ENCODE measurements around the gene SLC39A8. TPM values are rescaled to one million over a fixed set of nuclear protein-coding genes. Genes with fewer than 3 reads are reported as not detected.

SLC39A8 gene
- total and polyA plus RNA-seq, 7 donors, result 3.2 to 44.5 (median 7.7) TPM

- Histone ChIP-seq H3K36me3 (no peaks in the 10 kb centered on the region), H3K9me3 (no peaks in the 10 kb centered on the region), H3K27me3 (no peaks in the 10 kb centered on the region), H3K4me1 (peaks cover 0 to 16% (median 10%) of the 10 kb centered on the region in 4 donors), H3K27ac (no peak overlapping the region), H3K4me3 (no peak overlapping the region)
- DNase-seq, result no peak
- no peak for TF ChIP-seq POLR2AphosphoS5 (IDR thresholded peaks at IDR 0.05)
- TF ChIP-seq POLR2A (IDR thresholded peaks at IDR 0.05), result no peak
- TF ChIP-seq CTCF (IDR thresholded peaks at IDR 0.05), result no peak
- no peak for TF ChIP-seq EP300 (IDR thresholded peaks at IDR 0.05)
- WGBS, 2 donors, result 41 to 65% methylated on average over 3 of the region's 3 CpGs
- intact Hi-C loops (cut with DNase I), result no loop called here
Observed at GRCh38 chr4:102342404-102343074, 2.7 kb downstream of the SLC39A8 start.

- no peak for DNase-seq
- H3K4me3 ChIP-seq, result no peak overlapping the region
- peaks cover 0 to 16% (median 10%) of the 10 kb centered on the region in 4 donors for H3K4me1 ChIP-seq
- no peaks in the 10 kb centered on the region for H3K27me3 ChIP-seq
- no peak overlapping the region for H3K27ac ChIP-seq
- no peaks in the 10 kb centered on the region for H3K9me3 ChIP-seq
- intact Hi-C loops (cut with DNase I), result no loop called here
- TF ChIP-seq CTCF (IDR thresholded peaks at IDR 0.05), result no peak
- no peak for TF ChIP-seq EP300 (IDR thresholded peaks at IDR 0.05)
- TF ChIP-seq POLR2A (IDR thresholded peaks at IDR 0.05), result no peak
- TF ChIP-seq POLR2AphosphoS5 (IDR thresholded peaks at IDR 0.05), result no peak
- H3K36me3 ChIP-seq, result no peaks in the 10 kb centered on the region
Observed at GRCh38 chr4:102341201-102341600, 4.1 kb downstream of the SLC39A8 start.

GRCh38 chr4:102339018-102339417 lies 6.3 kb downstream of the SLC39A8 start:
- H3K4me1 ChIP-seq, result peaks cover 0 to 5% (median 2%) of the 10 kb centered on the region in 4 donors
- H3K36me3 ChIP-seq, result no peaks in the 10 kb centered on the region
- TF ChIP-seq EP300 (IDR thresholded peaks at IDR 0.05) (no peak), POLR2AphosphoS5 (IDR thresholded peaks at IDR 0.05) (no peak), CTCF (IDR thresholded peaks at IDR 0.05) (no peak), POLR2A (IDR thresholded peaks at IDR 0.05) (no peak)
- DNase-seq, result no peak
- 47 to 80% methylated on average over 1 of the region's 1 CpG for WGBS, 2 donors
- H3K4me3 ChIP-seq, result no peak overlapping the region
- no peak overlapping the region for H3K27ac ChIP-seq
- no peaks in the 10 kb centered on the region for H3K9me3 ChIP-seq
- intact Hi-C loops (cut with DNase I), result no loop called here
- H3K27me3 ChIP-seq, result no peaks in the 10 kb centered on the region

- Histone ChIP-seq H3K9me3 (no peaks in the 10 kb centered on the region), H3K4me1 (no peaks in the 10 kb centered on the region), H3K27me3 (no peaks in the 10 kb centered on the region), H3K4me3 (no peak overlapping the region), H3K36me3 (no peaks in the 10 kb centered on the region), H3K27ac (no peak overlapping the region)
- 96 to 97% methylated on average over 8 of the region's 8 CpGs for WGBS, 2 donors
- DNase-seq, result no peak
- intact Hi-C loops (cut with DNase I), result no loop called here
- no peak for TF ChIP-seq CTCF (IDR thresholded peaks at IDR 0.05)
- no peak for TF ChIP-seq POLR2A (IDR thresholded peaks at IDR 0.05)
- no peak for TF ChIP-seq EP300 (IDR thresholded peaks at IDR 0.05)
- TF ChIP-seq POLR2AphosphoS5 (IDR thresholded peaks at IDR 0.05), result no peak
Observed at GRCh38 chr4:102338405-102338804, 6.9 kb downstream of the SLC39A8 start.

GRCh38 chr4:102335616-102336015 lies 9.7 kb downstream of the SLC39A8 start:
- intact Hi-C loops (cut with DNase I), result no loop called here
- 89 to 94% methylated on average over 2 of the region's 2 CpGs for WGBS, 2 donors

More at GRCh38 chr4:102335616-102336015, 9.7 kb downstream of the SLC39A8 start:
- no peaks in the 10 kb centered on the region for H3K9me3 ChIP-seq
- DNase-seq, result no peak
- no peaks in the 10 kb centered on the region for H3K36me3 ChIP-seq
- TF ChIP-seq POLR2A (IDR thresholded peaks at IDR 0.05) (no peak), CTCF (IDR thresholded peaks at IDR 0.05) (no peak), EP300 (IDR thresholded peaks at IDR 0.05) (no peak), POLR2AphosphoS5 (IDR thresholded peaks at IDR 0.05) (no peak)
- H3K27me3 ChIP-seq, result no peaks in the 10 kb centered on the region
- no peak overlapping the region for H3K4me3 ChIP-seq
- H3K4me1 ChIP-seq, result no peaks in the 10 kb centered on the region
- H3K27ac ChIP-seq, result no peak overlapping the region
